Colonic mucosa (tissue), 4 donors: ENCODE measurements around the gene IL18R1. TPM values are rescaled to one million over a fixed set of nuclear protein-coding genes. Genes with fewer than 3 reads are reported as not detected.

ENCODE experiments used
- DNase-seq: peaks from one replicate; pipeline ENCODE4 v3.0.0-alpha.2; 2020
- H3K27ac ChIP-seq: fragments of 200-600 bp; one replicate; pipeline ENCODE4 v1.8.0; 2021
- H3K27me3 ChIP-seq: fragments of 200-600 bp; one replicate; pipeline ENCODE4 v1.8.0; 2021
- H3K36me3 ChIP-seq: fragments of 200-600 bp; one replicate; pipeline ENCODE4 v1.8.0; 2021
- H3K4me1 ChIP-seq: fragments of 200-600 bp; one replicate; pipeline ENCODE4 v1.8.0; 2021; ENCODE audit warnings: mild to moderate bottlenecking
- H3K4me3 ChIP-seq: fragments of 200-600 bp; one replicate; pipeline ENCODE4 v1.8.0; 2021
- H3K9ac ChIP-seq, 2 donors: one replicate each; pipeline ENCODE4 v1.7.0; 2013; ENCODE audit warnings: control low read depth in 2 of 2, low read depth in 2 of 2, low read length in 2 of 2
- H3K9me3 ChIP-seq: fragments of 200-600 bp; one replicate; pipeline ENCODE4 v1.8.0; 2021
- intact Hi-C: fragments of 100-400 bp; cut with DNase I; formaldehyde crosslinking; loops from one replicate; pipeline ENCODE4 v1.14.1; 2022
- total RNA-seq, 2 donors: library from RNA; stranded (reverse); fragmentation: NEBNext Ultra II Directional in 1 of 2; extraction: Animal tissue kit (Norgen Biotek cat#: 25700) in 1 of 2; gene quantifications; one replicate each; pipeline ENCODE4 v1.2.1, GENCODE V29; 2021
- TF ChIP-seq, protein P1 (sequence below): fragments of 200-600 bp; IDR thresholded peaks from one replicate; pipeline ENCODE4 v1.8.0; 2022; ENCODE audit warnings: antibody characterized with exemption, mild to moderate bottlenecking
- donor health status: healthy.
- donor health status: DM: no; HTN: no; CAD: no.
- donor health status: DM: no; HTN: no; CAD: no.

The IL18R1 gene
- total RNA-seq, 2 donors from 2014 or later = 1.1 to 3.0 TPM

- intact Hi-C loops = no loop called here
- TF ChIP-seq, protein P1, sequence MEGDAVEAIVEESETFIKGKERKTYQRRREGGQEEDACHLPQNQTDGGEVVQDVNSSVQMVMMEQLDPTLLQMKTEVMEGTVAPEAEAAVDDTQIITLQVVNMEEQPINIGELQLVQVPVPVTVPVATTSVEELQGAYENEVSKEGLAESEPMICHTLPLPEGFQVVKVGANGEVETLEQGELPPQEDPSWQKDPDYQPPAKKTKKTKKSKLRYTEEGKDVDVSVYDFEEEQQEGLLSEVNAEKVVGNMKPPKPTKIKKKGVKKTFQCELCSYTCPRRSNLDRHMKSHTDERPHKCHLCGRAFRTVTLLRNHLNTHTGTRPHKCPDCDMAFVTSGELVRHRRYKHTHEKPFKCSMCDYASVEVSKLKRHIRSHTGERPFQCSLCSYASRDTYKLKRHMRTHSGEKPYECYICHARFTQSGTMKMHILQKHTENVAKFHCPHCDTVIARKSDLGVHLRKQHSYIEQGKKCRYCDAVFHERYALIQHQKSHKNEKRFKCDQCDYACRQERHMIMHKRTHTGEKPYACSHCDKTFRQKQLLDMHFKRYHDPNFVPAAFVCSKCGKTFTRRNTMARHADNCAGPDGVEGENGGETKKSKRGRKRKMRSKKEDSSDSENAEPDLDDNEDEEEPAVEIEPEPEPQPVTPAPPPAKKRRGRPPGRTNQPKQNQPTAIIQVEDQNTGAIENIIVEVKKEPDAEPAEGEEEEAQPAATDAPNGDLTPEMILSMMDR = no peak
- no peaks in the 10 kb centered on the region for H3K36me3 ChIP-seq
- H3K4me1 ChIP-seq = no peaks in the 10 kb centered on the region
- H3K9me3 ChIP-seq = no peaks in the 10 kb centered on the region
- no peak for DNase-seq
- H3K4me3 ChIP-seq = no peak overlapping the region
- H3K27ac ChIP-seq = peak overlapping the region; percentile 28
- no peak overlapping the region for H3K9ac ChIP-seq
- no peaks in the 10 kb centered on the region for H3K27me3 ChIP-seq
These were observed 11.9 kb downstream of the IL18R1 start for GRCh38 chr2:102367331-102367971.

- Histone ChIP-seq H3K4me1 (no peaks in the 10 kb centered on the region), H3K9ac (no peak overlapping the region), H3K36me3 (no peaks in the 10 kb centered on the region), H3K27me3 (no peaks in the 10 kb centered on the region), H3K27ac (no peak overlapping the region), H3K9me3 (no peaks in the 10 kb centered on the region), H3K4me3 (no peak overlapping the region)
- DNase-seq = no peak
- intact Hi-C loops = no loop called here
- TF ChIP-seq, protein P1 = no peak
These were observed 13.0 kb downstream of the IL18R1 start for GRCh38 chr2:102368461-102369109.

- Histone ChIP-seq H3K27ac (no peak overlapping the region), H3K9me3 (no peaks in the 10 kb centered on the region), H3K27me3 (no peaks in the 10 kb centered on the region), H3K4me3 (no peak overlapping the region), H3K9ac (no peak overlapping the region), H3K36me3 (no peaks in the 10 kb centered on the region), H3K4me1 (no peaks in the 10 kb centered on the region)
- DNase-seq = no peak
- TF ChIP-seq, protein P1 = no peak
- intact Hi-C loops = no loop called here
These were observed 14.3 kb downstream of the IL18R1 start for GRCh38 chr2:102369866-102370265.

DNA sequence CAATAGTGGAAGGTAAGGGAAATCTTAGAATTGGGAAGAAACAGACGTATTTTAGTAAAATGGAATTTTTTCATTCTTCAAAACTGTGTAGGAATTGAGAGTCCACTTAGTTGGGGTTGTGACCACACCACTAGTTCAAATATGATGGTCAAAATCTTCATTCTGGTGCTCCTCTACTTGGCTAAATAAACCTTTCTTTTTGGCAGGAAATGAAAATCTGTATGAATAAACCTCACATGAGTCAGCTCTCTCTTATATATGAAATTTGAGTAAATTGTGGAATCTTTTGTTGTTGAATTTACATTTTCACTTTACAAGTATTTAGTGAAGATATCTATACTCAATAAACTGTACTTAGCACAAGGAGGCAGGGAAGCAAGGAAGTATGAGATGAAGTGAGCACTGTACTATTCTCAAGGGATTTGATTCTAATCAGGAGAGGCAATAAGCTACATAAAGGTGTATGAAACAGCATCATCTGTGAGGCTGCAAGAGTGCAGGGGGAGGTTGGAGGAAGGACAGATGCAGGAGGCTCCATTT lies 20.5 kb downstream of the IL18R1 start:
- Histone ChIP-seq H3K9me3 (no peaks in the 10 kb centered on the region), H3K36me3 (no peaks in the 10 kb centered on the region), H3K27ac (no peak overlapping the region), H3K27me3 (no peaks in the 10 kb centered on the region), H3K9ac (no peak overlapping the region), H3K4me3 (no peak overlapping the region), H3K4me1 (no peaks in the 10 kb centered on the region)
- intact Hi-C loops = no loop called here
- DNase-seq = no peak
- TF ChIP-seq, protein P1 = no peak

DNA sequence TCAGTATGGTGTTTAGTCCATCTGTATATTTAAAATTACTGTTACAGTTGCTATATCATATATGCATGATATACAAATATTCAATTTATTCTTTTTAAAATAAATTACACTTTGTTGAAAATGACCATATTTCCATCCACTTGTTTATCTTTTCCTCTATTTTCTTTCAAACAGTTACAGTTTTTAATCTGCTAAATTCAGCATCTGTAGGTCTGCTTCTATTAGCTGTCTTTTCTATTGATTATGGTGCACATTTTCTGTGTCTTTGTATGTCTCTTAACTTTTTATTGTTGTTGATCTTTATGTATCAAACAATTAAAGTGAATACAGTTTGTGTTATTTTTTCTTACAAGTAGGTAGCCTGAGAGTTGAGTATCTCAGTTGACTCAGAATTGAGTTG lies 28.1 kb downstream of the IL18R1 start:
- no peaks in the 10 kb centered on the region for H3K4me1 ChIP-seq
- no peaks in the 10 kb centered on the region for H3K36me3 ChIP-seq
- H3K9ac ChIP-seq = no peak overlapping the region
- H3K27me3 ChIP-seq = no peaks in the 10 kb centered on the region
- H3K4me3 ChIP-seq = no peak overlapping the region
- DNase-seq = no peak
- intact Hi-C loops = no loop called here
- TF ChIP-seq, protein P1 = no peak
- no peak overlapping the region for H3K27ac ChIP-seq
- no peaks in the 10 kb centered on the region for H3K9me3 ChIP-seq
